Neural crest cell (in vitro differentiated cells): ENCODE measurements around the gene SHB. TPM values are rescaled to one million over a fixed set of nuclear protein-coding genes. Genes with fewer than 3 reads are reported as not detected.
A peak's percentile ranks its signal among the peaks of the same experiment; 100 is the strongest.

Experiments
- DNase-seq: peaks from one replicate; pipeline ENCODE4 v3.0.0; 2021; ENCODE audit warnings: low read depth, mixed read lengths, low spot score
- H3K27ac Mint-ChIP-seq: one replicate; pipeline ENCODE4 v1.8.0; 2021; ENCODE audit warnings: mild to moderate bottlenecking, mixed read lengths; ENCODE audit not compliant: unreplicated experiment
- H3K27me3 Mint-ChIP-seq: 2 replicates; pipeline ENCODE4 v1.8.0; 2021; ENCODE audit warnings: low read depth, mild to moderate bottlenecking, mixed read lengths
- H3K36me3 Mint-ChIP-seq: 2 replicates; pipeline ENCODE4 v1.8.0; 2021; ENCODE audit warnings: low read depth, mild to moderate bottlenecking, mixed read lengths
- H3K4me1 Mint-ChIP-seq: 2 replicates; pipeline ENCODE4 v1.8.0; 2021; ENCODE audit warnings: mixed read lengths
- H3K4me3 Mint-ChIP-seq: one replicate; pipeline ENCODE4 v1.8.0; 2021; ENCODE audit warnings: mild to moderate bottlenecking, mixed read lengths
- H3K9me3 Mint-ChIP-seq: 2 replicates; pipeline ENCODE4 v1.8.0; 2021; ENCODE audit warnings: mixed read lengths
- CTCF ChIP-seq: fragments of 200-600 bp; sonication (generic); conservative IDR thresholded peaks from 2 replicates; pipeline ENCODE4 v1.5.0; 2021; ENCODE audit warnings: antibody characterized with exemption, mild to moderate bottlenecking
- total RNA-seq: library from RNA; stranded (reverse); gene quantifications from 2 replicates; pipeline ENCODE4 v1.2.1, GENCODE V29; 2021

Gene SHB
- total RNA-seq, 1 donor from 2014 or later: 4.6 TPM

- Mint-ChIP-seq H3K4me1 (peaks cover 12% of the 10 kb centered on the region), H3K27me3 (peaks cover 24% of the 10 kb centered on the region), H3K36me3 (no peaks in the 10 kb centered on the region), H3K27ac (no peak overlapping the region), H3K4me3 (no peak overlapping the region), H3K9me3 (no peaks in the 10 kb centered on the region)
- TF ChIP-seq CTCF: no peak
- DNase-seq: no peak
These were observed 4.9 kb upstream of the SHB start for GRCh38 chr9:38073882-38074281.

GRCh38 chr9:38071470-38072134, 2.6 kb upstream of the SHB start:
- Mint-ChIP-seq H3K4me3 (peak overlapping the region; percentile 52), H3K4me1 (peaks cover 23% of the 10 kb centered on the region), H3K27me3 (peaks cover 35% of the 10 kb centered on the region), H3K9me3 (no peaks in the 10 kb centered on the region), H3K36me3 (no peaks in the 10 kb centered on the region), H3K27ac (no peak overlapping the region)
- no peak for TF ChIP-seq CTCF
- no peak for DNase-seq

- Mint-ChIP-seq H3K27me3 (peaks cover 62% of the 10 kb centered on the region), H3K4me1 (peaks cover 45% of the 10 kb centered on the region), H3K4me3 (peak overlapping the region; percentile 90), H3K27ac (no peak overlapping the region), H3K9me3 (no peaks in the 10 kb centered on the region), H3K36me3 (no peaks in the 10 kb centered on the region)
- peak; percentile 12 for DNase-seq
- TF ChIP-seq CTCF: no peak
These were observed 957 bp downstream of the SHB start for GRCh38 chr9:38067859-38068681.

- DNase-seq: no peak
- peaks cover 54% of the 10 kb centered on the region for H3K4me1 Mint-ChIP-seq
- no peak overlapping the region for H3K27ac Mint-ChIP-seq
- H3K4me3 Mint-ChIP-seq: peak overlapping the region; percentile 90
- H3K27me3 Mint-ChIP-seq: peaks cover 64% of the 10 kb centered on the region
- TF ChIP-seq CTCF: no peak
- H3K9me3 Mint-ChIP-seq: no peaks in the 10 kb centered on the region
- no peaks in the 10 kb centered on the region for H3K36me3 Mint-ChIP-seq
These were observed 1.8 kb downstream of the SHB start for GRCh38 chr9:38066914-38067858.

GRCh38 chr9:38066197-38066913, 2.7 kb downstream of the SHB start:
- DNase-seq: no peak
- H3K4me1 Mint-ChIP-seq: peaks cover 59% of the 10 kb centered on the region

More at GRCh38 chr9:38066197-38066913, 2.7 kb downstream of the SHB start:
- no peaks in the 10 kb centered on the region for H3K9me3 Mint-ChIP-seq
- no peak for TF ChIP-seq CTCF
- H3K4me3 Mint-ChIP-seq: peak overlapping the region; percentile 90
- peaks cover 55% of the 10 kb centered on the region for H3K27me3 Mint-ChIP-seq
- no peak overlapping the region for H3K27ac Mint-ChIP-seq
- no peaks in the 10 kb centered on the region for H3K36me3 Mint-ChIP-seq
